Measurements from ENCODE around the gene ATP8A2.
"Not testable (repeated sequence)": the region's sequence is repeated elsewhere in the genome, so short reads cannot be mapped to it uniquely, and the experiment has no call there.

Gene ATP8A2

DNA sequence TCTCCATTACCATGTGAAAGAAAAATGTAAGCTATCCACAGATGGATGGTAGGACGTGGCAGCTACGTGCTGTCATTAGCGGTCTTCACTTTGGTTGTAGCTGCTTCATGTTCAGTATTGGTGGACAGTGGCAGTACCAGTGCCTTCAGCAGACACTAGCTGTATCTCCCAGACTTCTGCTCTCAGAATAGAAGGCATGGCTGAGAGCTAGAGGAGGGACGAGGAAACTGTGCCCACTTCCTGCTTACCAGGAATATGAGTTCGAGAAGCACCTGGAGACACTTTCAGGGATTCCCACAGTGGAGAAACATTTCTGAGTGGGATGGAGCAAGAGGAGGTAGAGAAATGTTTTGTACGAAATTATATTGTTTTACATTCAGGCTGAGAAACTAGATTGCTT, 686.9 kb downstream of the ATP8A2 start:
- no peak for DNase-seq

DNA sequence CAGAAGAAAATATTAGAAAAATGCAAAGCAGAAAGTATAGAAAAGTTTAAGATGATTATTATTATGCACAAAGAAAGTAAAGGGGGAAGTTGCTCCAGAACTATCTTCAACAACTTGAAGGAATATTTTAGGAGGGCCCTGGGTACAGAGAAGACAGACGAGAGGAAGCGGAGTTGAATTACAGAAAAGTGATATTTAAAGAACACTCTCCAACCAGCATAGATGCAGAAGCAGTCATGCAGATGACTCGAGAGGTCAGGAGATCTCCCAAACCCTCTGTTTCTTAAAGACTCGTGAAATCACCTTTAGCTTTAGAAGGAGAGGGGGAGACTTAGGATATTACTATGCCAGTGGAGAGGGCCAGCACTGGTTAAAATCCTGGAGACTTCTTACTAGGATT, 688.6 kb downstream of the ATP8A2 start:
- DNase-seq, result no peak

DNA sequence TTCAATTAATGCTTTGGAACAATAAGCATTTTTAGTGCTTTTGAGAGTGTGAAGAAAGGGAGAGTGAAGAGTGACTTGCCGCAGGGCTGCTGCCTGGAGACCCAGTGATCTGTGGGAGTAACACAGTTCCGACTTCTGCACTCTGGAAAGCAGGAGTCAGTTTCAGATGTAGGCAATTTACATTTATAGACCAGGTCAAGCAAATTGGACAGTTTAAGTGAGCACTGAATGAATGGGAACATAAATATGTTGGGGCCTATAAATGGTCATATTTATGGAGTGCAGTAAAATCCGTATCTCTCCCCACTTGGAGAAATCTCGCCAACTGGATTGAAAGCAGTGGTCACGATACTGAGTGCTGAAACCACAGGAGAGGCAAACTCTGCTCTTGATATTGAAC, 689.5 kb downstream of the ATP8A2 start:
- no peak for DNase-seq

DNA sequence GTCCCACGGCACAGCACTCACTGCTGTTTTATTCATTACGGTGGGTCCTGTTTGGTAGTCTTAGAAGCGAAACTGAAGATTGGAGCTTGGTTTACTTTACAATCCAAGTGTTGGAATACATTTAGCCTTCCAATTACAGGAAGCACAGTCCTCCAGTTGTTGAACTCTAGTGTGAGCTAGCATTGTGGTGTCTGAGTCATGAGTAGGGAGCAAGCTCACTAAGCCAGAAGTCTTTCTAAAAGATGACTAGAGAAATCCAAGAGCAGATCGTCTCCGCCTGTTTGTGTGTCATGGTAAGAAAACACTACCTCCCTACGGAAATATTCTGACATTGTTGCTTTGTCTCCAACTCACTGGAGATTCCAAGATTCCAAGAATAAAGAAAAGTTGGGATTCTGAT, 690.2 kb downstream of the ATP8A2 start:
- DNase-seq, result no peak

DNA sequence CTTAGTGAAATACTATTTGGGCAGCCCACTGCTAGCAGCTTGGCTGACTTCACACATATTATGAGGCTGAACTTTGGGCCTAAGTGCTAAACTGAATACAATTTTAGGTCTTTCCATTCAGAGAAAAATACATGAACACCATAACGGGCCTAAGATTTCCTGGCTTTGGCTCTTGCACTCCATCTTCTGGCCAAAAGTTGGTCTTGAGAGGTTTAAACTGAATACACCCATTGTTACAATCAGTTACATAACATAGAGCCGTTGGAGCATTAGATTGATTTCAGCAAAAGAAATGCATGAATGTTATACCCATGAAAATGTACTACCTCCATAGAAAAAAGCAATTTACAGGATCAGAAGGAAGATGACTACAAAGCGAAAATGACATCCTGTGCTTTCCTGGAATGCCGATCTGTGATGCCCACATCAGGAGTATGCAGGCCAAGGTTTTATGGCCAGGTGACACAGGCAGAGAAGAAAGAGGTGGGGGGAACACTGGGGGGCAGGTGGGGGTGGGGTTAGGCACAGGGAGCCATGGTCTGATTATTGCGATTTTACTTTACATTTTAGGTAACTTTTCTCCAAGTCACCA, 691.2 kb downstream of the ATP8A2 start:
- DNase-seq, result peak; percentile 57

DNA sequence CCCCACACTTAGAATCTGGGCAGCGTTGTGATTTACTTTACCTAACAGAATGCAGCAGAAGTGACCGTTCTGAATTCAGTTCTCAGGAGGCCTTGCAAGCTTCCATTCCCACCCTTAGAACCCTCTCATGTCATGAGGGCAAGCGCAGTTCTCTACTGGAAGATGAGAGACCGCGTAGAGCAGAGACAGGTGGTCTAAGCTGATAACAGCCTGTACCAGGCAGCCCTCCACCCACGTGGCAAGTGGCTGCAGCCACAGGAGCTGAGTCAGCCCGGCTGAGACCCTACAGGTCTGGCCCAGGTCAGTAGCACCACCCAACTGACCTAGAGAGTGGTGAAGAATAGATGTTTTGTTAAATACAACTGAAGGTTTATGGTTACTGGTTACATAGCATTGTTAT, 694.7 kb downstream of the ATP8A2 start:
- not testable (repeated sequence) for DNase-seq

DNA sequence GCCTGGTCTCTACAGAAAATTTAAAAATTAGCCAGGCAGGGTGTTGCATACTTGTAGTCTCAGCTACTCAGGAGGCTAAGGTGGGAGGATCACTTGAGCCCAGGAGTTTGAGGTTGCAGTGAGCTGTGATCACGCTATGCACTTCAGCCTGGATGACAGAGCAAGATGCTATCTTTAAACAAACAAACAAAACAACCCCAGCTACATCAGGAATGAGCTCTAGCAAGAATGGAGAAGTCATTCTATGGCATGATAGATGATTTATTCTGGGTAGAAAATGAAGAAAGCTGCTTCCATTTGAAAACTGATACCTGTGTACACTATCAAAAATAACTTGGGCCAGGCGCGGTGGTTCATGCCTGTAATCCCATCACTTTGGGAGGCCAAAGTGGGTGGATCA, 695.8 kb downstream of the ATP8A2 start:
- no peak for DNase-seq

DNA sequence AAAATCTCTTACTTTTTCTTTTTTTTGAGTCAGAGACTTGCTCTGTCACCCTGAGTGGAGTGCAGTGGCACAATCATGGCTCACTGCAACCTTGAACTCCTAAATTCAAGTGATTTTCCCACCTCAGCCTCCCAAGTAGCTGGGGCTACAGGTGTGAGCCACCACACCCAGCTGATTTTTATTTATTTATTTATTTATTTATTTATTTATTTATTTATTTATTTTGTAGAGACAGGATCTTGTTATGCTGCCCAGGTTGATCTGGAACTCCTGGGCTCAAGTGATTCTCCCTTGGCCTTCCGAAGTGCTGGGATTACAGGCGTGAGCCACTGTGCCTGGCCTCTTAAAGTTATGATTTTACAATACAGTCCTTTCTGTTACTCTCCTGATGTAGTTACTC, 696.6 kb downstream of the ATP8A2 start:
- DNase-seq, result not testable (repeated sequence)

DNA sequence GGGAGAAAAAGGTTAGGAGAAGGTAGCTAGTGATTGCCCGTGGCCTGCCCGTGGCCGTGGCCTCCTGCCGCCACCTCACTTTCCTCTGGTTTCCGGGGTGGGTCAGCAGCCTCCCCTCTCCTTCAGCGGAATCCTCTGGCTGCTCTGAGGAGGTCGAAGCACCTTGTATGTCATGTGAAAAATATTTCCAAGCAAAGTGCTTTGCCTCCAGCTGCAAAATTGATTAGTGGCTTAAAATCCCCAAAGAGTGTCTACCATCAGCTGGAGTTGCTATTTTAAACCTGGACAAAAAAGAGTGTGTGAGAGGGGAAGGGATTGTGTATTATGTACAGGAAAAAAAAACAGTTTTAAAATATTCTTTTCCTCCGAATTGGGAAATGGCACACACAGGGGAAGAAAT, 697.9 kb downstream of the ATP8A2 start:
- not testable (repeated sequence) for DNase-seq

DNA sequence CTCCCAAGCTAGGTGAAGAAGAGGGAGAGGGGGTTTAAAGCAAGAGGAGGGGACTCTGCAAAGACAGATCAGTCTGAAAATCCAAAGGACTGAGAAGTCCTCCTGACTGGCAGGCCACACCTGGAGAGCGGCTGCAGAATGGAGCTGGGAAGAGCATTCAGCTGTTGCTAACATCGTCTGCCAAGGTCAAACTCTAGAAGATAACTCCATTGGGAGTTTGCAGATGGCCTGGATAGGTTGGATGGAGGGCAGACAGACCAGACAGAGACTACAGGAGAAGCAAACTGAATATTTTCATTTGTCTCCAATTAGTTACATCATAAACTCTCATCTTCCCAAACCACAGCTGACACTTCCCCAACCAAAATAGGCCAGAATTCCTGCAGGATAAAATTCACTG, 699.9 kb downstream of the ATP8A2 start:
- DNase-seq, result no peak

DNA sequence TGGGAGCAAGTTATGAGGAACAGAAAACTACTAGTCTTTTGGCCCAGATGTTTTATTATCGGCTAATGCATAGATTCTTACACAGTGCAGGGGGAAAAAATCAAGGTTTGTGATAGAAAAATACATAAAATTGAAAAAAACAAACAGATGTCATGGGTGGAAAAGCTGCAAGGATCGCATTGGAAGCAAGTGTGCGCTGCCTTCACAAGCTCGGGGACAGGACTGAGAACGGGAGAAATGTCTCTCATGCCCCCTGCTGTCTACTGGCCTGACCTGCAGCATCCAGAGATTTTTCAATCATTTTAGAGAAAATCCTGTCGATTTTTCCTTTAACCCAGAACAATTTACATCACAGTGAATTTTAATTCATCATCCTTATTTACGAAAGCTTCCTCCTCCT, 700.6 kb downstream of the ATP8A2 start:
- not testable (repeated sequence) for DNase-seq

DNA sequence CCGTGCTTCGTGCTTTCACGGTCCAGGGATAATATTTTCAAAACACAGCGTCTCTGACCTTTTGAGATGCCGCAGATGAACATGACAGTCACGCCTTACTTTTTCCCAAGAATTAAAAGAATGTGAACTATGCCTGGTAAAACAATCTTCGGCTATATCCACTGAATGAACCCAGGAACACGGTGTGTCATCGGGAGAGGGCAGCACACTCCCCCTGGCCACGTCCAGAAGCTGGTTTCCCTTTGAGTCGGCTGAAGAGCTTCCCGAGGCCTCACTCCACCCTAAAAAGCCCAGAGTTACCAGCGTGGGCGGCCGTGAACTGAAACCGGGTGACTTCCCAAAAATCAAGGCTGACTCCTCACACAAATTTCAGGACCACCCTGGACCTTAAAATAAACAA, 702.9 kb downstream of the ATP8A2 start:
- DNase-seq, result no peak

Data from CD4-positive, alpha-beta T cell treated with Interleukin-6 for 4 hours (primary cell).